Cortex of kidney (tissue), 1 donor: ENCODE data around the gene RNF224.

Experiments
- DNase-seq: peaks from one replicate; lab custom pipeline; 2025; lab: John Stamatoyannopoulos, UW

RNF224 gene

GRCh38 chr9:137192448-137192780 lies 34.9 kb upstream of the RNF224 start:
- no peak for DNase-seq

GRCh38 chr9:137192859-137193258 lies 34.4 kb upstream of the RNF224 start:
- DNase-seq: no peak

- no peak for DNase-seq
These were observed 33.5 kb upstream of the RNF224 start for GRCh38 chr9:137193771-137194170.

GRCh38 chr9:137194388-137194787 lies 32.9 kb upstream of the RNF224 start:
- DNase-seq: no peak

- no peak for DNase-seq
These were observed 32.4 kb upstream of the RNF224 start for GRCh38 chr9:137194909-137195308.

- DNase-seq: no peak
These were observed 31.6 kb upstream of the RNF224 start for GRCh38 chr9:137195525-137196220.

- no peak for DNase-seq
These were observed 29.0 kb upstream of the RNF224 start for GRCh38 chr9:137198051-137198901.

- no peak for DNase-seq
These were observed 28.4 kb upstream of the RNF224 start for GRCh38 chr9:137198902-137199283.

- DNase-seq: no peak
These were observed 27.7 kb upstream of the RNF224 start for GRCh38 chr9:137199411-137200121.

- DNase-seq: peak; percentile 81
These were observed 26.7 kb upstream of the RNF224 start, which contains the start of gene TPRN for GRCh38 chr9:137200311-137201204. TPRN (minus strand) TSS chr9:137200741; CDS start chr9:137200711, 30 bp downstream.

- no peak for DNase-seq
These were observed 26.0 kb upstream of the RNF224 start for GRCh38 chr9:137201205-137201868.

- DNase-seq: no peak
These were observed 24.3 kb upstream of the RNF224 start for GRCh38 chr9:137202966-137203365.

- DNase-seq: no peak
These were observed 22.6 kb upstream of the RNF224 start for GRCh38 chr9:137204731-137205125.

GRCh38 chr9:137205126-137206069 lies 21.9 kb upstream of the RNF224 start, which contains the start of the genes NDOR1 and TMEM203:
NDOR1 (plus strand) TSS chr9:137205700; CDS start chr9:137205778, 78 bp downstream.
TMEM203 (minus strand) TSS chr9:137205648; CDS start chr9:137205414, 234 bp downstream.
- DNase-seq: peak; percentile 61

- DNase-seq: no peak
These were observed 20.7 kb upstream of the RNF224 start for GRCh38 chr9:137206602-137207001.

- DNase-seq: no peak
These were observed 15.8 kb upstream of the RNF224 start for GRCh38 chr9:137211532-137211931.

- DNase-seq: no peak
These were observed 14.8 kb upstream of the RNF224 start for GRCh38 chr9:137212520-137212919.

GRCh38 chr9:137213160-137214060 lies 13.9 kb upstream of the RNF224 start:
- DNase-seq: no peak

GRCh38 chr9:137214620-137215019 lies 12.7 kb upstream of the RNF224 start:
- no peak for DNase-seq
